Neuronal stem cell (in vitro differentiated cells): ENCODE measurements around the gene TBC1D28. TPM values are rescaled to one million over a fixed set of nuclear protein-coding genes. Genes with fewer than 3 reads are reported as not detected.
"Not testable (repeated sequence)": the region's sequence is repeated elsewhere in the genome, so short reads cannot be mapped to it uniquely, and the experiment has no call there.

Source experiments
- DNase-seq: peaks from one replicate; pipeline ENCODE4 v3.0.0-alpha.2; 2013; ENCODE audit warnings: low spot score
- H2AFZ ChIP-seq: one replicate; pipeline ENCODE4 v1.6.1; 2013; ENCODE audit warnings: mild to moderate bottlenecking, low read length, inconsistent platforms
- H2AK5ac ChIP-seq: 2 replicates; pipeline ENCODE4 v1.6.1; 2013; ENCODE audit warnings: low read depth, mild to moderate bottlenecking, inconsistent platforms, low read length, moderate library complexity, mixed read lengths
- H2BK120ac ChIP-seq: 2 replicates; pipeline ENCODE4 v1.6.1; 2013; ENCODE audit warnings: low read depth, mild to moderate bottlenecking, inconsistent platforms, low read length, moderate library complexity, mixed read lengths
- H2BK12ac ChIP-seq: one replicate; pipeline ENCODE4 v1.6.1; 2013; ENCODE audit warnings: low read length, inconsistent platforms
- H2BK15ac ChIP-seq: 2 replicates; pipeline ENCODE4 v1.6.1; 2013; ENCODE audit warnings: mild to moderate bottlenecking, low read length, inconsistent platforms, mixed read lengths
- H2BK5ac ChIP-seq: one replicate; pipeline ENCODE4 v1.6.1; 2013; ENCODE audit warnings: inconsistent platforms, mild to moderate bottlenecking, low read length, moderate library complexity
- H3K14ac ChIP-seq: one replicate; pipeline ENCODE4 v1.6.1; 2013; ENCODE audit warnings: low read length, inconsistent platforms
- H3K18ac ChIP-seq: 2 replicates; pipeline ENCODE4 v1.6.1; 2013; ENCODE audit warnings: low read length, inconsistent platforms
- H3K23ac ChIP-seq: 2 replicates; pipeline ENCODE4 v1.6.1; 2013; ENCODE audit warnings: low read depth, mild to moderate bottlenecking, mixed read lengths, low read length, inconsistent platforms; ENCODE audit not compliant: poor library complexity
- H3K27ac ChIP-seq: replicated peaks from 3 replicates; pipeline ENCODE4 v1.5.1; 2013; ENCODE audit warnings: low read length, inconsistent platforms
- H3K27me3 ChIP-seq, 3 experiments: 2 replicates each; pipeline ENCODE4 v1.6.1; 2013; ENCODE audit warnings: low read length in 3 of 3, mild to moderate bottlenecking in 2 of 3, inconsistent platforms in 1 of 3, low read depth in 1 of 3, mixed read lengths in 1 of 3, moderate library complexity in 1 of 3; ENCODE audit not compliant: control insufficient read depth in 3 of 3, insufficient read depth in 3 of 3
- H3K36me3 ChIP-seq, 2 donors: replicated peaks in 1 of 2; 2 replicates each; pipeline ENCODE4 v1.6.1; 2013; ENCODE audit warnings: low read length in 2 of 2; ENCODE audit not compliant: control insufficient read depth in 2 of 2, insufficient read depth in 2 of 2
- H3K4ac ChIP-seq: 2 replicates; pipeline ENCODE4 v1.6.1; 2013; ENCODE audit warnings: inconsistent platforms, mild to moderate bottlenecking, low read length, moderate library complexity
- H3K4me1 ChIP-seq, 2 donors: 1 replicate in 1 of 2; 2 replicates in 1 of 2; pipeline ENCODE4 v1.6.1; 2013; ENCODE audit warnings: low read length in 2 of 2, low read depth in 1 of 2; ENCODE audit not compliant: control insufficient read depth in 2 of 2, insufficient read depth in 1 of 2
- H3K4me2 ChIP-seq: one replicate; pipeline ENCODE4 v1.6.1; 2013; ENCODE audit warnings: mild to moderate bottlenecking, low read length, inconsistent platforms; ENCODE audit not compliant: insufficient read depth, poor library complexity, severe bottlenecking
- H3K4me3 ChIP-seq, 2 donors: 2 replicates each; pipeline ENCODE4 v1.5.1; 2013; ENCODE audit warnings: low read length in 2 of 2, mild to moderate bottlenecking in 2 of 2, inconsistent platforms in 1 of 2, moderate library complexity in 1 of 2
- H3K79me1 ChIP-seq: one replicate; pipeline ENCODE4 v1.6.1; 2013; ENCODE audit warnings: low read depth, mild to moderate bottlenecking, inconsistent platforms, low read length, moderate library complexity
- H3K9ac ChIP-seq: one replicate; pipeline ENCODE4 v1.6.1; 2013; ENCODE audit warnings: mild to moderate bottlenecking, low read depth, low read length, inconsistent platforms; ENCODE audit not compliant: poor library complexity
- H3K9me3 ChIP-seq, 2 donors: replicated peaks in 1 of 2; 2 replicates each; pipeline versions ENCODE3 to v1.6.1; 2013; ENCODE audit warnings: low read length in 2 of 2, mild to moderate bottlenecking in 2 of 2, inconsistent platforms in 1 of 2, low read depth in 1 of 2, mixed read lengths in 1 of 2, moderate library complexity in 1 of 2; ENCODE audit not compliant: control insufficient read depth in 2 of 2, insufficient read depth in 1 of 2
- H4K8ac ChIP-seq: one replicate; pipeline ENCODE4 v1.6.1; 2013; ENCODE audit warnings: low read depth, mild to moderate bottlenecking, inconsistent platforms, low read length, moderate library complexity
- H4K91ac ChIP-seq: one replicate; pipeline ENCODE4 v1.6.1; 2013; ENCODE audit warnings: low read length, low read depth, mild to moderate bottlenecking, inconsistent platforms; ENCODE audit not compliant: poor library complexity
- WGBS, 2 donors: extraction: QIAGEN DNeasy Blood & Tissue Kit; methylation state at CpG; one replicate each; pipeline ENCODE4 v1.1.7; 2013; ENCODE audit warnings: missing lambda C conversion rate in 2 of 2, mixed read lengths in 1 of 2; ENCODE audit not compliant: insufficient read length in 2 of 2, insufficient replicate concordance in 1 of 2; ENCODE audit errors: extremely low coverage in 2 of 2; 5-methylcytosine and 5-hydroxymethylcytosine counted together
- small RNA-seq: library from polyadenylated mRNA; stranded (forward); fragments of <200 nt; extraction: miRNeasy Mini kit (QIAGEN cat#:217004); gene quantifications from one replicate; pipeline ENCODE3, GENCODE V24; 2013; ENCODE audit not compliant: insufficient read depth

TBC1D28 gene

GRCh38 chr17:18613016-18613415 is 31.2 kb downstream of the TBC1D28 start:
- not testable (repeated sequence) for H2AK5ac ChIP-seq, H2BK12ac ChIP-seq, H3K9ac ChIP-seq, H4K8ac ChIP-seq, H3K18ac ChIP-seq, H3K14ac ChIP-seq, H3K9me3 ChIP-seq, H3K4me2 ChIP-seq, H3K79me1 ChIP-seq, H4K91ac ChIP-seq, H2BK15ac ChIP-seq, H2BK120ac ChIP-seq, H3K27me3 ChIP-seq, H2AFZ ChIP-seq, H3K27ac ChIP-seq, H3K36me3 ChIP-seq, H3K4me3 ChIP-seq, H3K23ac ChIP-seq, H3K4me1 ChIP-seq, H3K4ac ChIP-seq, H2BK5ac ChIP-seq, DNase-seq

DNA sequence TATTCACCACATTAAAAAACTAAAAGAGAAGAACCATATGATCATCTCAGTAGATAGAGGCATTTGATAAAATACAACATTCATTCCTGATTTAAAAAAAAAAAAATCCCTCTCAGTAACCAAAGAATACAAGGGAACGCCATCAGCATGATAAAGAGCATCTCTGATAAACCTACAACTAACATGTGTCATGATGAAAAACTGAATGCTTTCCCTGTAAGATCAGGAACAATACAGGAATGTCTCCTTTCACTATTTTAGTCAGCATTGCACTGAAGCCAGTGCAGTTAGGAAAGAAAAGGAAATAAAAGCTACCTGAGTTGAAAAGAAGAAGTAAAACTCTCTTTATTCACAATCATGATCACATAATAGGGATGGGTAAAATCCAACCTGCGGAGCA is 51.1 kb downstream of the TBC1D28 start:
- H3K4me3 ChIP-seq, H2BK120ac ChIP-seq, H3K14ac ChIP-seq, H3K4me2 ChIP-seq, H4K8ac ChIP-seq, H2AK5ac ChIP-seq, H3K79me1 ChIP-seq, H3K23ac ChIP-seq, H3K9me3 ChIP-seq, DNase-seq, H3K36me3 ChIP-seq, H3K4ac ChIP-seq, H2AFZ ChIP-seq, H3K27me3 ChIP-seq, H3K27ac ChIP-seq, H2BK15ac ChIP-seq, H3K4me1 ChIP-seq, H2BK12ac ChIP-seq, H2BK5ac ChIP-seq, H4K91ac ChIP-seq, H3K9ac ChIP-seq, H3K18ac ChIP-seq: not testable (repeated sequence)
- no CpG with 5 or more reads among the region's 2 CpGs for WGBS, 2 donors

Small RNA genes lying within 50 kb of the gene (small RNA-seq; reads per million reads assigned to genes)
- not detected for gene AC026271.2
